HG03025 (cell line): Measurements from ENCODE around the gene ADORA1.

ENCODE experiments used
- ATAC-seq: cut with Tn5 transposase; IDR thresholded peaks from one replicate; pipeline ENCODE4 v1.9.1; 2021; ENCODE audit warnings: mild to moderate bottlenecking, moderate library complexity; ENCODE audit not compliant: unreplicated experiment, low FRiP score

The ADORA1 gene

GRCh38 chr1:203202431-203203245 is 75.1 kb downstream of the ADORA1 start:
- no peak for ATAC-seq

- no peak for ATAC-seq
Observed at GRCh38 chr1:203204756-203205155, 77.2 kb downstream of the ADORA1 start.

- no peak for ATAC-seq
Observed at GRCh38 chr1:203206129-203206687, 78.7 kb downstream of the ADORA1 start.

- no peak for ATAC-seq
Observed at GRCh38 chr1:203207751-203208150, 80.2 kb downstream of the ADORA1 start.

DNA sequence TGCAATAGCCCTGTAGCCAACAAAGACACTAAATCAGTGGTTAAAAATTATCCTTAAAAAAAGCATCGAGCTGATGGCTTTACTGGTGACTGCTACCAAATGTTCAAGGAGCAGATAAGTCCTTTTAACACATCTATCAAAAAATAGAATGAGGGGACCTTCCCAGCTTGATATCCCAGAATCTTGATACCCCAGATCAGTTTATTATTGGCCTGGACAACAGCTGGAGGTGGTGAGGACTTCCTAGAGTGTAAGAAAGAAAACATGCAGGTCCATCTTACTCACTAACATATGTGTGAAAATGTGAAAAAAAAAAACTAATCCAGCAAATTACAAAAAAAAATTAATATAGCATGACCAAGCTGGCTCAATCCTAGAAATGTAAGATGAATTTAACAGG is 80.7 kb downstream of the ADORA1 start:
- ATAC-seq, result no peak

DNA sequence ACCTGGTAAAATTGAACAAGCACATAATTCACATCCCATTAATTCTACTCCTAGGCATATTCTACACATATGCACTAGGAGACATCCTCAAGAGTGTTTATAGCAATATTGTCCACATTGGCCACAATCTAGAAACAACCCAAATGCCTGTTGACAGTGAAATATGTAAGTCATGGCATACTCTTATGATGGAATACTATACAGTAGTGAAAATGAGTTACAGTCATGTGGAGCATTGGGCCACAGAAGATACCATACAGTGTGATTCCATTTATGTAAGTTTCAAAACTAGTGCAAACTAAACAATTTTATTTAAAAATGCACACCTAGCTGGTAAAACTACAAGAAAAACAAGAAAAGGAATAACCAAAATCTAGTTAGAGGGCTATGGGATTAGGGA is 82.8 kb downstream of the ADORA1 start:
- ATAC-seq, result no peak

DNA sequence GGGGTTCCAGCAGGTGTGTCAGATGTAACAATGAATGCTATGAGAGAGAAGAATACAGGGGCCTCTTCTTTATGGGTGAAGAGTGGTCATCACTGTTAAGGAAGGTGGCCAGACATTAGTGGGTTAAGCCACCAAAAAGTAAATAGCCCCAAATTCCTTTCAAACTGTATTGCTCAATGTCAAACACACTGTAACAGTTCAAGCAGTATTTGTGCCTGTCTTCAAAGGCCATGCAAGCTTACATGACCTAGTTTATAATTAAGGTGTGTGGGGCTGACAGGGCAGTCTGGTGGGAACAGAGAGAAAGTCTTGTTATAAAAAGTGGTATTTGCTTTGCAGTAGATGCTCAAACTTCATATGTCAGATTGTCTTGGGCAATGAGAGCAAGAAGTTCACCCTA is 83.5 kb downstream of the ADORA1 start:
- no peak for ATAC-seq

GRCh38 chr1:203211812-203212211 is 84.3 kb downstream of the ADORA1 start:
- no peak for ATAC-seq

- ATAC-seq, result no peak
Observed at GRCh38 chr1:203213126-203213525, 85.6 kb downstream of the ADORA1 start.

GRCh38 chr1:203214871-203215270 is 87.3 kb downstream of the ADORA1 start:
- ATAC-seq, result no peak

DNA sequence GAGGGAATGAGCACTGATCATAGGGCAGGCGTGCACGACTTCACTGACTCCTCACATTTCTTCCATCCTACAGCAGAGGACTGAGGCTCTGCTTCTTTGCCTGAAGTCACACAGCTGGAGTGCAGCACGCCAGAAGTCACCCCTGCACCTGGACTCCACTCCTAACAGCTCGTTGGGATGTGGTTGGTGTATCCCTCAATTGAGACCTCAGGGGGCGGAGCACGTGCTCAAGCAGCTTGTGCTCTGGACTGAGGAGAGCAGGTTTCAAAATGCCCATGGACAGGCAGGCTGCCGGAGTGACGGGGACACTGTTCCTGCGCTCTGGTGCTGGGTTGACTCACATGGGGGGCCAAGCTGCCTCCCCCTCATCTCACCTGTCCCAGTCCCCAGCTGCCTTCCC is 88.0 kb downstream of the ADORA1 start:
- no peak for ATAC-seq

- no peak for ATAC-seq
Observed at GRCh38 chr1:203216274-203217138, 89.0 kb downstream of the ADORA1 start.
